RWPE2 (cell line): ENCODE results near the gene HAPSTR1.

ENCODE experiments used
- ATAC-seq: fragments of 200-7000 bp; cut with Tn5 transposase; 3 replicates; pipeline ENCODE4 v1.9.1; 2021; ENCODE audit warnings: low read depth
- DNase-seq: peaks from one replicate; pipeline ENCODE4 v3.0.0-alpha.2; 2020; ENCODE audit warnings: low spot score
- H3K27ac ChIP-seq: fragments of 450-650 bp; 2 replicates; pipeline ENCODE4 v1.5.1; 2017; ENCODE audit warnings: mild to moderate bottlenecking; ENCODE audit not compliant: poor library complexity, severe bottlenecking
- H3K27me3 ChIP-seq: fragments of 250-450 bp; sonication (Bioruptor Pico); 2 replicates; pipeline ENCODE4 v1.5.1; 2021; ENCODE audit warnings: mild to moderate bottlenecking, moderate library complexity; ENCODE audit not compliant: insufficient read depth, poor library complexity, severe bottlenecking
- H3K36me3 ChIP-seq: fragments of 250-450 bp; sonication (Bioruptor Pico); 2 replicates; pipeline ENCODE4 v1.5.1; 2020; ENCODE audit warnings: low read depth, mild to moderate bottlenecking, moderate library complexity
- H3K4me1 ChIP-seq: fragments of 250-450 bp; sonication (Bioruptor Pico); 2 replicates; pipeline ENCODE4 v1.5.1; 2021; ENCODE audit warnings: mild to moderate bottlenecking, moderate library complexity; ENCODE audit not compliant: insufficient read depth, poor library complexity, severe bottlenecking
- H3K4me3 ChIP-seq: fragments of 250-450 bp; sonication (Bioruptor Pico); 2 replicates; pipeline ENCODE4 v1.5.1; 2021; ENCODE audit warnings: mild to moderate bottlenecking, moderate library complexity; ENCODE audit not compliant: severe bottlenecking
- H3K9me3 ChIP-seq: fragments of 250-450 bp; sonication (Bioruptor Pico); 2 replicates; pipeline ENCODE4 v1.5.1; 2021; ENCODE audit warnings: mild to moderate bottlenecking, moderate library complexity; ENCODE audit not compliant: severe bottlenecking
- CTCF ChIP-seq: fragments of 450-650 bp; IDR thresholded peaks from one replicate; pipeline ENCODE4 v1.5.1; 2017; ENCODE audit warnings: mild to moderate bottlenecking, moderate library complexity; ENCODE audit not compliant: poor library complexity, severe bottlenecking

The HAPSTR1 gene

GRCh38 chr16:9113707-9114106 is 22.3 kb downstream of the HAPSTR1 start:
- Histone ChIP-seq H3K27ac (peak overlapping the region; percentile 75), H3K27me3 (no peaks in the 10 kb centered on the region), H3K4me3 (no peak overlapping the region), H3K36me3 (peaks cover 79% of the 10 kb centered on the region), H3K9me3 (no peaks in the 10 kb centered on the region), H3K4me1 (peaks cover 87% of the 10 kb centered on the region)
- TF ChIP-seq CTCF: no peak
- DNase-seq (no peak), ATAC-seq (no peak)

GRCh38 chr16:9114112-9114511 is 22.7 kb downstream of the HAPSTR1 start:
- ATAC-seq (no peak), DNase-seq (no peak)
- no peaks in the 10 kb centered on the region for H3K27me3 ChIP-seq
- TF ChIP-seq CTCF: no peak
- H3K36me3 ChIP-seq: peaks cover 79% of the 10 kb centered on the region
- no peaks in the 10 kb centered on the region for H3K9me3 ChIP-seq
- peaks cover 83% of the 10 kb centered on the region for H3K4me1 ChIP-seq
- H3K4me3 ChIP-seq: no peak overlapping the region
- H3K27ac ChIP-seq: peak overlapping the region; percentile 75

- no peaks in the 10 kb centered on the region for H3K27me3 ChIP-seq
- peak; percentile 24 for ATAC-seq
Measured at GRCh38 chr16:9114842-9115241, 23.4 kb downstream of the HAPSTR1 start.

GRCh38 chr16:9115277-9115676 is 23.8 kb downstream of the HAPSTR1 start:
- Histone ChIP-seq H3K9me3 (no peaks in the 10 kb centered on the region), H3K36me3 (peaks cover 86% of the 10 kb centered on the region), H3K4me3 (no peak overlapping the region), H3K27me3 (no peaks in the 10 kb centered on the region), H3K27ac (peak overlapping the region; percentile 75), H3K4me1 (peaks cover 75% of the 10 kb centered on the region)
- DNase-seq: no peak
- TF ChIP-seq CTCF: no peak
- ATAC-seq: peak; percentile 90

More at GRCh38 chr16:9114842-9115241, 23.4 kb downstream of the HAPSTR1 start:
- Histone ChIP-seq H3K4me1 (peaks cover 79% of the 10 kb centered on the region), H3K4me3 (no peak overlapping the region), H3K9me3 (no peaks in the 10 kb centered on the region), H3K36me3 (peaks cover 83% of the 10 kb centered on the region), H3K27ac (peak overlapping the region; percentile 75)
- TF ChIP-seq CTCF: no peak
- no peak for DNase-seq

- peaks cover 84% of the 10 kb centered on the region for H3K36me3 ChIP-seq
- no peaks in the 10 kb centered on the region for H3K27me3 ChIP-seq
- no peak for ATAC-seq
- no peak for DNase-seq
- no peak for TF ChIP-seq CTCF
- H3K4me3 ChIP-seq: no peak overlapping the region
- H3K4me1 ChIP-seq: peaks cover 66% of the 10 kb centered on the region
- peak overlapping the region; percentile 75 for H3K27ac ChIP-seq
- H3K9me3 ChIP-seq: no peaks in the 10 kb centered on the region
Measured at GRCh38 chr16:9116141-9116540, 24.7 kb downstream of the HAPSTR1 start.
